ENCODE results near the gene SPTLC3.

Gene SPTLC3

GRCh38 chr20:13062789-13063188 lies 54.0 kb downstream of the SPTLC3 start:
- no peaks in the 10 kb centered on the region for H3K9me3 ChIP-seq (ENCODE audit: control insufficient read depth, low read length)
- H3K27me3 ChIP-seq (ENCODE audit: control insufficient read depth, insufficient read depth, low read length): no peaks in the 10 kb centered on the region
- no peak overlapping the region for H3K4me2 ChIP-seq (ENCODE audit: low read length)
- no peak overlapping the region for H3K4me3 ChIP-seq (ENCODE audit: low read depth, low read length)
- no peaks in the 10 kb centered on the region for H3K79me2 ChIP-seq
- no peak overlapping the region for H3K27ac ChIP-seq
- no peak for TF ChIP-seq CTCF (IDR thresholded peaks at IDR 0.05)
- no peaks in the 10 kb centered on the region for H3K36me3 ChIP-seq (ENCODE audit: control insufficient read depth, insufficient read depth, low read length)
- H2AFZ ChIP-seq: no peak overlapping the region
- no peak overlapping the region for H3K9ac ChIP-seq
- H3K4me1 ChIP-seq: no peaks in the 10 kb centered on the region

- Histone ChIP-seq H3K79me2 (no peaks in the 10 kb centered on the region), H3K36me3 (ENCODE audit: control insufficient read depth, insufficient read depth, low read length) (no peaks in the 10 kb centered on the region), H3K4me3 (ENCODE audit: low read depth, low read length) (no peak overlapping the region), H3K27ac (no peak overlapping the region), H3K27me3 (ENCODE audit: control insufficient read depth, insufficient read depth, low read length) (no peaks in the 10 kb centered on the region), H3K4me2 (ENCODE audit: low read length) (no peak overlapping the region), H2AFZ (no peak overlapping the region), H3K9ac (no peak overlapping the region), H3K4me1 (no peaks in the 10 kb centered on the region), H3K9me3 (ENCODE audit: control insufficient read depth, low read length) (no peaks in the 10 kb centered on the region)
- TF ChIP-seq CTCF (IDR thresholded peaks at IDR 0.05): no peak
Measured at GRCh38 chr20:13068336-13068735, 59.6 kb downstream of the SPTLC3 start.

- no peak overlapping the region for H3K4me2 ChIP-seq (ENCODE audit: low read length)
- no peaks in the 10 kb centered on the region for H3K9me3 ChIP-seq (ENCODE audit: control insufficient read depth, low read length)
- H3K27ac ChIP-seq: no peak overlapping the region
- no peaks in the 10 kb centered on the region for H3K27me3 ChIP-seq (ENCODE audit: control insufficient read depth, insufficient read depth, low read length)
- no peak overlapping the region for H2AFZ ChIP-seq
- H3K4me3 ChIP-seq (ENCODE audit: low read depth, low read length): no peak overlapping the region
- no peak overlapping the region for H3K9ac ChIP-seq
- no peaks in the 10 kb centered on the region for H3K4me1 ChIP-seq
- H3K79me2 ChIP-seq: no peaks in the 10 kb centered on the region
- no peak for TF ChIP-seq CTCF (IDR thresholded peaks at IDR 0.05)
- H3K36me3 ChIP-seq (ENCODE audit: control insufficient read depth, insufficient read depth, low read length): no peaks in the 10 kb centered on the region
Measured at GRCh38 chr20:13081877-13082276, 73.1 kb downstream of the SPTLC3 start.

GRCh38 chr20:13082378-13082777 lies 73.6 kb downstream of the SPTLC3 start:
- Histone ChIP-seq H3K79me2 (no peaks in the 10 kb centered on the region), H3K36me3 (ENCODE audit: control insufficient read depth, insufficient read depth, low read length) (no peaks in the 10 kb centered on the region), H3K9me3 (ENCODE audit: control insufficient read depth, low read length) (no peaks in the 10 kb centered on the region), H3K4me3 (ENCODE audit: low read depth, low read length) (no peak overlapping the region), H3K27me3 (ENCODE audit: control insufficient read depth, insufficient read depth, low read length) (no peaks in the 10 kb centered on the region), H3K4me1 (no peaks in the 10 kb centered on the region), H3K9ac (no peak overlapping the region), H3K27ac (no peak overlapping the region), H2AFZ (no peak overlapping the region), H3K4me2 (ENCODE audit: low read length) (no peak overlapping the region)
- TF ChIP-seq CTCF (IDR thresholded peaks at IDR 0.05): no peak

GRCh38 chr20:13085275-13085674 lies 76.5 kb downstream of the SPTLC3 start:
- Histone ChIP-seq H3K4me2 (ENCODE audit: low read length) (no peak overlapping the region), H3K9me3 (ENCODE audit: control insufficient read depth, low read length) (no peaks in the 10 kb centered on the region), H3K79me2 (no peaks in the 10 kb centered on the region), H3K9ac (no peak overlapping the region), H3K36me3 (ENCODE audit: control insufficient read depth, insufficient read depth, low read length) (no peaks in the 10 kb centered on the region), H2AFZ (no peak overlapping the region), H3K27me3 (ENCODE audit: control insufficient read depth, insufficient read depth, low read length) (no peaks in the 10 kb centered on the region), H3K4me1 (no peaks in the 10 kb centered on the region), H3K4me3 (ENCODE audit: low read depth, low read length) (no peak overlapping the region), H3K27ac (no peak overlapping the region)
- TF ChIP-seq CTCF (IDR thresholded peaks at IDR 0.05): no peak
